ENCODE data around the gene SNCAIP.
A peak's percentile ranks its signal among the peaks of the same experiment; 100 is the strongest.

Gene SNCAIP

GRCh38 chr5:122436615-122437014 is 124.6 kb downstream of the SNCAIP start:
- Histone ChIP-seq H3K9me3 (replicated peaks in 1 of 2; ENCODE audit: control insufficient read depth in 2 of 2, insufficient read depth in 1 of 2, low read depth in 1 of 2, low read length in 2 of 2) (no peaks in the 10 kb centered on the region), H2BK15ac (ENCODE audit: low read length) (no peak overlapping the region), H2BK120ac (ENCODE audit: low read depth, low read length) (no peak overlapping the region), H3K79me1 (ENCODE audit: low read depth, low read length) (no peaks in the 10 kb centered on the region), H3K4me3 (ENCODE audit: low read length in 2 of 2) (no peak overlapping the region), H3K14ac (ENCODE audit: low read length) (no peak overlapping the region), H3K27ac (replicated peaks; ENCODE audit: low read length) (no peak overlapping the region), H3K27me3 (ENCODE audit: control insufficient read depth in 3 of 3, insufficient read depth in 3 of 3, low read depth in 1 of 3, low read length in 3 of 3) (no peaks in the 10 kb centered on the region), H2AK5ac (ENCODE audit: low read depth, low read length) (no peak overlapping the region), H3K36me3 (replicated peaks in 1 of 2; ENCODE audit: control insufficient read depth in 2 of 2, insufficient read depth in 2 of 2, low read length in 2 of 2) (no peaks in the 10 kb centered on the region), H3K4me2 (ENCODE audit: insufficient read depth, low read length, poor library complexity, severe bottlenecking) (no peak overlapping the region), H3K9ac (ENCODE audit: low read depth, low read length, poor library complexity) (no peak overlapping the region), H4K91ac (ENCODE audit: low read depth, low read length, poor library complexity) (no peak overlapping the region), H4K8ac (ENCODE audit: low read depth, low read length) (no peak overlapping the region), H2BK12ac (ENCODE audit: low read length) (no peak overlapping the region), H3K4ac (ENCODE audit: low read length) (no peak overlapping the region), H3K18ac (ENCODE audit: low read length) (no peak overlapping the region), H3K23ac (ENCODE audit: low read depth, low read length, poor library complexity) (no peak overlapping the region), H2AFZ (ENCODE audit: low read length) (no peak overlapping the region), H2BK5ac (ENCODE audit: low read length) (no peak overlapping the region), H3K4me1 (ENCODE audit: control insufficient read depth in 2 of 2, insufficient read depth in 1 of 2, low read depth in 1 of 2, low read length in 2 of 2) (peaks cover 7 to 13% of the 10 kb centered on the region in 2 donors)
- DNase-seq (ENCODE audit: low spot score): no peak

GRCh38 chr5:122439645-122440044 is 127.6 kb downstream of the SNCAIP start:
- Histone ChIP-seq H3K36me3 (replicated peaks in 1 of 2; ENCODE audit: control insufficient read depth in 2 of 2, insufficient read depth in 2 of 2, low read length in 2 of 2) (no peaks in the 10 kb centered on the region), H3K27ac (replicated peaks; ENCODE audit: low read length) (no peak overlapping the region), H2AK5ac (ENCODE audit: low read depth, low read length) (no peak overlapping the region), H2BK5ac (ENCODE audit: low read length) (no peak overlapping the region), H3K79me1 (ENCODE audit: low read depth, low read length) (no peaks in the 10 kb centered on the region), H2BK120ac (ENCODE audit: low read depth, low read length) (no peak overlapping the region), H4K8ac (ENCODE audit: low read depth, low read length) (no peak overlapping the region), H4K91ac (ENCODE audit: low read depth, low read length, poor library complexity) (no peak overlapping the region), H3K4me2 (ENCODE audit: insufficient read depth, low read length, poor library complexity, severe bottlenecking) (no peak overlapping the region), H3K4me3 (ENCODE audit: low read length in 2 of 2) (no peak overlapping the region), H2BK15ac (ENCODE audit: low read length) (no peak overlapping the region), H3K27me3 (ENCODE audit: control insufficient read depth in 3 of 3, insufficient read depth in 3 of 3, low read depth in 1 of 3, low read length in 3 of 3) (no peaks in the 10 kb centered on the region), H2AFZ (ENCODE audit: low read length) (no peak overlapping the region), H2BK12ac (ENCODE audit: low read length) (no peak overlapping the region), H3K9me3 (replicated peaks in 1 of 2; ENCODE audit: control insufficient read depth in 2 of 2, insufficient read depth in 1 of 2, low read depth in 1 of 2, low read length in 2 of 2) (no peaks in the 10 kb centered on the region), H3K4me1 (ENCODE audit: control insufficient read depth in 2 of 2, insufficient read depth in 1 of 2, low read depth in 1 of 2, low read length in 2 of 2) (peaks cover 6 to 13% of the 10 kb centered on the region in 2 donors), H3K23ac (ENCODE audit: low read depth, low read length, poor library complexity) (no peak overlapping the region), H3K4ac (ENCODE audit: low read length) (no peak overlapping the region), H3K9ac (ENCODE audit: low read depth, low read length, poor library complexity) (no peak overlapping the region), H3K18ac (ENCODE audit: low read length) (no peak overlapping the region), H3K14ac (ENCODE audit: low read length) (no peak overlapping the region)
- WGBS, 2 donors (ENCODE audit: extremely low coverage in 2 of 2, insufficient read length in 2 of 2, insufficient replicate concordance in 1 of 2): no CpG with 5 or more reads among the region's 1 CpG
- no peak for DNase-seq (ENCODE audit: low spot score)

- Histone ChIP-seq H3K27me3 (ENCODE audit: control insufficient read depth in 3 of 3, insufficient read depth in 3 of 3, low read depth in 1 of 3, low read length in 3 of 3) (no peaks in the 10 kb centered on the region), H2BK15ac (ENCODE audit: low read length) (no peak overlapping the region), H4K8ac (ENCODE audit: low read depth, low read length) (no peak overlapping the region), H3K4me3 (ENCODE audit: low read length in 2 of 2) (no peak overlapping the region), H3K4ac (ENCODE audit: low read length) (no peak overlapping the region), H2BK120ac (ENCODE audit: low read depth, low read length) (no peak overlapping the region), H3K9me3 (replicated peaks in 1 of 2; ENCODE audit: control insufficient read depth in 2 of 2, insufficient read depth in 1 of 2, low read depth in 1 of 2, low read length in 2 of 2) (no peaks in the 10 kb centered on the region), H3K27ac (replicated peaks; ENCODE audit: low read length) (no peak overlapping the region), H3K79me1 (ENCODE audit: low read depth, low read length) (no peaks in the 10 kb centered on the region), H3K4me1 (ENCODE audit: control insufficient read depth in 2 of 2, insufficient read depth in 1 of 2, low read depth in 1 of 2, low read length in 2 of 2) (peaks cover 0 to 5% of the 10 kb centered on the region in 2 donors), H2AK5ac (ENCODE audit: low read depth, low read length) (no peak overlapping the region), H3K4me2 (ENCODE audit: insufficient read depth, low read length, poor library complexity, severe bottlenecking) (no peak overlapping the region), H3K18ac (ENCODE audit: low read length) (no peak overlapping the region), H2BK12ac (ENCODE audit: low read length) (no peak overlapping the region), H3K36me3 (replicated peaks in 1 of 2; ENCODE audit: control insufficient read depth in 2 of 2, insufficient read depth in 2 of 2, low read length in 2 of 2) (no peaks in the 10 kb centered on the region), H3K23ac (ENCODE audit: low read depth, low read length, poor library complexity) (no peak overlapping the region), H2BK5ac (ENCODE audit: low read length) (no peak overlapping the region), H3K14ac (ENCODE audit: low read length) (no peak overlapping the region), H4K91ac (ENCODE audit: low read depth, low read length, poor library complexity) (no peak overlapping the region), H3K9ac (ENCODE audit: low read depth, low read length, poor library complexity) (no peak overlapping the region), H2AFZ (ENCODE audit: low read length) (no peak overlapping the region)
- no CpG with 5 or more reads among the region's 1 CpG for whole genome bisulfite sequencing, 2 donors (ENCODE audit: extremely low coverage in 2 of 2, insufficient read length in 2 of 2, insufficient replicate concordance in 1 of 2)
- no peak for DNase-seq (ENCODE audit: low spot score)
Measured at GRCh38 chr5:122442938-122443337, 130.9 kb downstream of the SNCAIP start.

- Histone ChIP-seq H3K4me3 (ENCODE audit: low read length in 2 of 2) (no peak overlapping the region), H3K36me3 (replicated peaks in 1 of 2; ENCODE audit: control insufficient read depth in 2 of 2, insufficient read depth in 2 of 2, low read length in 2 of 2) (no peaks in the 10 kb centered on the region), H3K4me1 (ENCODE audit: control insufficient read depth in 2 of 2, insufficient read depth in 1 of 2, low read depth in 1 of 2, low read length in 2 of 2) (peaks cover 0 to 5% of the 10 kb centered on the region in 2 donors), H2AFZ (ENCODE audit: low read length) (no peak overlapping the region), H2BK120ac (ENCODE audit: low read depth, low read length) (no peak overlapping the region), H2BK12ac (ENCODE audit: low read length) (no peak overlapping the region), H3K79me1 (ENCODE audit: low read depth, low read length) (no peaks in the 10 kb centered on the region), H3K27me3 (ENCODE audit: control insufficient read depth in 3 of 3, insufficient read depth in 3 of 3, low read depth in 1 of 3, low read length in 3 of 3) (no peaks in the 10 kb centered on the region), H4K8ac (ENCODE audit: low read depth, low read length) (no peak overlapping the region), H3K18ac (ENCODE audit: low read length) (peak overlapping the region; percentile 68), H3K9ac (ENCODE audit: low read depth, low read length, poor library complexity) (no peak overlapping the region), H3K27ac (replicated peaks; ENCODE audit: low read length) (no peak overlapping the region), H2AK5ac (ENCODE audit: low read depth, low read length) (no peak overlapping the region), H3K14ac (ENCODE audit: low read length) (no peak overlapping the region), H3K4me2 (ENCODE audit: insufficient read depth, low read length, poor library complexity, severe bottlenecking) (no peak overlapping the region), H2BK5ac (ENCODE audit: low read length) (no peak overlapping the region), H2BK15ac (ENCODE audit: low read length) (peak overlapping the region; percentile 2), H3K9me3 (replicated peaks in 1 of 2; ENCODE audit: control insufficient read depth in 2 of 2, insufficient read depth in 1 of 2, low read depth in 1 of 2, low read length in 2 of 2) (no peaks in the 10 kb centered on the region), H3K4ac (ENCODE audit: low read length) (no peak overlapping the region), H4K91ac (ENCODE audit: low read depth, low read length, poor library complexity) (no peak overlapping the region), H3K23ac (ENCODE audit: low read depth, low read length, poor library complexity) (no peak overlapping the region)
- no CpG with 5 or more reads among the region's 5 CpGs for WGBS, 2 donors (ENCODE audit: extremely low coverage in 2 of 2, insufficient read length in 2 of 2, insufficient replicate concordance in 1 of 2)
- no peak for DNase-seq (ENCODE audit: low spot score)
Measured at GRCh38 chr5:122444411-122444810, 132.4 kb downstream of the SNCAIP start.
